Stomach (tissue), 4 donors: ENCODE data around the gene SH3PXD2A.

Source experiments
- EP300 ChIP-seq: sonication (generic); formaldehyde crosslinking; IDR thresholded peaks from one replicate; pipeline ENCODE4 v1.6.1; 2017; ENCODE audit warnings: antibody characterized with exemption
- TF ChIP-seq, protein P1 (sequence below), 7 experiments: fragments of 450-650 bp in 4 of 7; fragments of 200-600 bp in 3 of 7; sonication (generic) in 3 of 7; IDR thresholded peaks; one replicate each; pipeline ENCODE4 v1.5.1; 2016 to 2019; ENCODE audit warnings: antibody characterized with exemption in 7 of 7, control low read depth in 2 of 7, mild to moderate bottlenecking in 1 of 7

DNA sequence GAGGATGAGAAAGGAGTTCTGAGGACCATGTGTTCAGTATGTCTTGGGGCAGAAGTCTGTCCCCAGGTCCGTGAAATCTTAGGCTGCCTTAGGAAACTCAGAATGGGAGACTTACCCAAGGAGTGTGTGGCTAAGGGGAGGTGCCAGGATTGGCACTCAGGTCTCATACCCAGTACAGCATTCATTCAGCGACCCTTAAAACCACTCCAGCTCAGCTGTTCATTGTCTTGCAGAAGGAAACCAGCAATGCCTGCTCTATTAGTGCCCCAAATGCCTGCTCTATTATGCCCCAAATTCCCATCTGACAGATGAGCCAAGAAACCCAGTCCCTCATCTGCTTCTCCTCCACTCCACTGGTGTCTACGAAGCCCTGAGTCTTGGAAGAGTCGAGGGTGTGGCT lies 214.1 kb downstream of the SH3PXD2A start:
- TF ChIP-seq, protein P1, sequence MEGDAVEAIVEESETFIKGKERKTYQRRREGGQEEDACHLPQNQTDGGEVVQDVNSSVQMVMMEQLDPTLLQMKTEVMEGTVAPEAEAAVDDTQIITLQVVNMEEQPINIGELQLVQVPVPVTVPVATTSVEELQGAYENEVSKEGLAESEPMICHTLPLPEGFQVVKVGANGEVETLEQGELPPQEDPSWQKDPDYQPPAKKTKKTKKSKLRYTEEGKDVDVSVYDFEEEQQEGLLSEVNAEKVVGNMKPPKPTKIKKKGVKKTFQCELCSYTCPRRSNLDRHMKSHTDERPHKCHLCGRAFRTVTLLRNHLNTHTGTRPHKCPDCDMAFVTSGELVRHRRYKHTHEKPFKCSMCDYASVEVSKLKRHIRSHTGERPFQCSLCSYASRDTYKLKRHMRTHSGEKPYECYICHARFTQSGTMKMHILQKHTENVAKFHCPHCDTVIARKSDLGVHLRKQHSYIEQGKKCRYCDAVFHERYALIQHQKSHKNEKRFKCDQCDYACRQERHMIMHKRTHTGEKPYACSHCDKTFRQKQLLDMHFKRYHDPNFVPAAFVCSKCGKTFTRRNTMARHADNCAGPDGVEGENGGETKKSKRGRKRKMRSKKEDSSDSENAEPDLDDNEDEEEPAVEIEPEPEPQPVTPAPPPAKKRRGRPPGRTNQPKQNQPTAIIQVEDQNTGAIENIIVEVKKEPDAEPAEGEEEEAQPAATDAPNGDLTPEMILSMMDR (IDR thresholded peaks at IDR 0.05): no peak
- TF ChIP-seq EP300: no peak
